Measurements from ENCODE around the gene RFPL3.

DNA sequence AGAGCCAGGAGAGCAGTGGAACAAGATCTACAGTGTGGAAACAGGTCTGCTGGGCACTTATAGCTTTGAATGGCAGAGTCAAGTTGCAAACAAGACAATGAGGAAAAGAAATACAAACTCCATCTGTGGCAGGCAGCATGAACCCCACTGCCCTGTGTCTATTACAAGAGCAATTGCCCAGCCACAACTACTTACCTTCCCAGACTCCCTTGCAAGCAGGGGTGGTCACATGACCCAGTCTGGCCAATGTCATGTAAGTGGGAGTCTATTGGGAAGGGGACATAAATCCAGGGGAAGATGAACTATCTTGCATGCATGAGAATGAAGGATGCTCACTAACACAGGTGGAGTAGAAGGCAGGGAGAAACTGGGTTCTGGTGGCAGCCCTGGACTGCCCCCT, 44.1 kb upstream of the RFPL3 start:
- no peak for TF ChIP-seq JUNB (CRISPR knock-in tag; IDR thresholded peaks at IDR 0.05; ENCODE audit: borderline replicate concordance)
- TF ChIP-seq SETDB1 (CRISPR knock-in tag; IDR thresholded peaks at IDR 0.05; ENCODE audit: borderline replicate concordance), result no peak
- no peak for TF ChIP-seq HOMEZ (CRISPR knock-in tag; IDR thresholded peaks at IDR 0.05; ENCODE audit: low read depth)
- TF ChIP-seq CTCF (CRISPR knock-in tag; IDR thresholded peaks at IDR 0.05), result no peak
- TF ChIP-seq ZNF547 (CRISPR knock-in tag; IDR thresholded peaks at IDR 0.05), result no peak
- TF ChIP-seq ZNF788 (CRISPR knock-in tag; IDR thresholded peaks at IDR 0.05; ENCODE audit: borderline replicate concordance), result no peak
- TF ChIP-seq NFYB (CRISPR knock-in tag; IDR thresholded peaks at IDR 0.05), result no peak
- no peak for TF ChIP-seq ZNF816 (CRISPR knock-in tag; IDR thresholded peaks at IDR 0.05; ENCODE audit: borderline replicate concordance)
- TF ChIP-seq ATF3 (CRISPR knock-in tag; IDR thresholded peaks at IDR 0.05), result no peak
- TF ChIP-seq NCOA2 (CRISPR knock-in tag; IDR thresholded peaks at IDR 0.05), result no peak

Data from HepG2 (cell line).